HG02763 (cell line): ENCODE results near the gene GALNT17.

Experiments used
- ATAC-seq: cut with Tn5 transposase; IDR thresholded peaks from one replicate; pipeline ENCODE4 v1.9.1; 2021; ENCODE audit warnings: mild to moderate bottlenecking, moderate library complexity; ENCODE audit not compliant: unreplicated experiment

The GALNT17 gene

GRCh38 chr7:71332207-71332606 lies 200.3 kb downstream of the GALNT17 start:
- ATAC-seq, result no peak

- no peak for ATAC-seq
These were observed 202.6 kb downstream of the GALNT17 start for GRCh38 chr7:71334541-71334940.

- ATAC-seq, result no peak
These were observed 206.9 kb downstream of the GALNT17 start for GRCh38 chr7:71338866-71339265.

- ATAC-seq, result no peak
These were observed 208.0 kb downstream of the GALNT17 start for GRCh38 chr7:71339924-71340323.

GRCh38 chr7:71342202-71342601 lies 210.3 kb downstream of the GALNT17 start:
- no peak for ATAC-seq

- no peak for ATAC-seq
These were observed 211.1 kb downstream of the GALNT17 start for GRCh38 chr7:71343039-71343438.

- no peak for ATAC-seq
These were observed 211.9 kb downstream of the GALNT17 start for GRCh38 chr7:71343892-71344291.

- no peak for ATAC-seq
These were observed 213.4 kb downstream of the GALNT17 start for GRCh38 chr7:71345117-71345884.

GRCh38 chr7:71348821-71349681 lies 217.1 kb downstream of the GALNT17 start:
- ATAC-seq, result no peak

- no peak for ATAC-seq
These were observed 217.9 kb downstream of the GALNT17 start for GRCh38 chr7:71349682-71350481.

GRCh38 chr7:71350680-71351079 lies 218.7 kb downstream of the GALNT17 start:
- ATAC-seq, result no peak

GRCh38 chr7:71354716-71355115 lies 222.8 kb downstream of the GALNT17 start:
- ATAC-seq, result no peak

GRCh38 chr7:71361451-71362032 lies 229.6 kb downstream of the GALNT17 start:
- ATAC-seq, result no peak

- ATAC-seq, result no peak
These were observed 230.3 kb downstream of the GALNT17 start for GRCh38 chr7:71362240-71362639.

GRCh38 chr7:71363223-71363622 lies 231.3 kb downstream of the GALNT17 start:
- no peak for ATAC-seq

- ATAC-seq, result no peak
These were observed 231.7 kb downstream of the GALNT17 start for GRCh38 chr7:71363627-71364026.

GRCh38 chr7:71364551-71364950 lies 232.6 kb downstream of the GALNT17 start:
- no peak for ATAC-seq

GRCh38 chr7:71372991-71373390 lies 241.0 kb downstream of the GALNT17 start:
- ATAC-seq, result no peak

GRCh38 chr7:71377062-71377461 lies 245.1 kb downstream of the GALNT17 start:
- no peak for ATAC-seq

GRCh38 chr7:71377469-71377868 lies 245.5 kb downstream of the GALNT17 start:
- no peak for ATAC-seq

GRCh38 chr7:71384094-71384493 lies 252.2 kb downstream of the GALNT17 start:
- no peak for ATAC-seq
